GM19452 (cell line): Measurements from ENCODE around the gene MROH2A.

Experiments used
- ATAC-seq: cut with Tn5 transposase; IDR thresholded peaks from one replicate; pipeline ENCODE4 v1.9.1; 2021; ENCODE audit not compliant: unreplicated experiment

MROH2A gene

GRCh38 chr2:233801357-233802131 is 23.4 kb downstream of the MROH2A start:
- ATAC-seq, result no peak

DNA sequence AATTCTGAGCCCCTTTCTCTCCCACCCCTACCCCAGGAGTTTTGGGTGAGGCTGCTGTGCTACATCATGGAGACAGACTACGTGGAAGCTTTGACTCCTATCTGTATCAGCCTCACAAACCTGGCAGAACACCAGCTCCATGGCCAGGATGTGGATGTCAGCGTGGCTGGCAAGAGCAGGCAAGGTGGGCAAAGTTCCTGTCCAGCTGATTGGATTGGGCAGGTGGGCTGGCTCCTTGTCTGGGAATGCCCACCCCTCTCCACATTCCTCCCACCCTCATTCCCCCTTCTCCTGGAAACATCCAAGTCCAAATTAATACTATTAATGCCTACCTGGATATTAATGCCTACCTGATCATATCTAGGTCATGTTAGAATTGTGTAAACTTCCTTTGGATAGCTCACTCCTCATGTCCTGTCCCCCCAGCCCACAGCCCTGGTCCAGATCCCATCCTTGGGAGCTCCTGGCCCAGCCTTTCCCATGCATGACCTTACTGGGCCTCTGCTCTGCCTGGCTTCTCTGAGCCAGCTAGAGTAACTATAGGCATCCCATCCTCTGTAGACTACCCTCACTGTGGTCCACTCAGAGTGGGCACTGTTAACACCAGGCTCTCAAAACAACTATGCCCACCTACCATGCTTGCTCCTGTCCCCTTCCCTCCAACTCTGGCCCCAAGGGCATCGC is 24.1 kb downstream of the MROH2A start:
- ATAC-seq, result no peak

DNA sequence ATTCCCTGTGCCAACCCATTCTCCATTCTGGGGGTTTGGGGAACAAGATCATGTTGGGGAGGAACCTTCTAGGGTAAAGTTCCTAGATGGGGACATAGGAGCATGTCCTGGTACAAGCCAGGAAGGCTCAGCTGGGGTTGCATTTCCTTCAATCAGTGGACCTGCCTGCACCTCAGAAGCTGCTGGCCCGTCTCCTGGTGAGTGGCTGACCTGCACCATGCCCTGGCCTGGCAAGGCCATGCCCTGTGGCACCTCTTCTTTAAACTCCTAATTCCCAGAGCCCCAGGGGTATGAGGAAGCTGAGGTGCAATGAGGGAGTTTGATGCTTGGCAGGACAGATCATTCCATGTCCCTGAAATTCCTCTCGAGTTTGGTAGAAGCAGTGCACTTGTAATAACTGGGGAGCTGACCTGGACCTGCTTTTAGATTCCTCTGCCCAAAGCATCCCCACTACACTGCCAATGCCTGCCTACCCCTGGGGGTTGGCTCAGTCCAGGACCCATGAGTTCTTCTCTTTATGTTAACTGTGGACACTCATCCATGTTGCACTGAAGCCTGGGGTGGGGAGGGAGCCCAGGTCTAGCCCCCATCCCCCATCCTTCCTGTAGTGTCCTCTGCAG is 25.3 kb downstream of the MROH2A start:
- ATAC-seq, result no peak

GRCh38 chr2:233803994-233804393 is 25.9 kb downstream of the MROH2A start:
- no peak for ATAC-seq

DNA sequence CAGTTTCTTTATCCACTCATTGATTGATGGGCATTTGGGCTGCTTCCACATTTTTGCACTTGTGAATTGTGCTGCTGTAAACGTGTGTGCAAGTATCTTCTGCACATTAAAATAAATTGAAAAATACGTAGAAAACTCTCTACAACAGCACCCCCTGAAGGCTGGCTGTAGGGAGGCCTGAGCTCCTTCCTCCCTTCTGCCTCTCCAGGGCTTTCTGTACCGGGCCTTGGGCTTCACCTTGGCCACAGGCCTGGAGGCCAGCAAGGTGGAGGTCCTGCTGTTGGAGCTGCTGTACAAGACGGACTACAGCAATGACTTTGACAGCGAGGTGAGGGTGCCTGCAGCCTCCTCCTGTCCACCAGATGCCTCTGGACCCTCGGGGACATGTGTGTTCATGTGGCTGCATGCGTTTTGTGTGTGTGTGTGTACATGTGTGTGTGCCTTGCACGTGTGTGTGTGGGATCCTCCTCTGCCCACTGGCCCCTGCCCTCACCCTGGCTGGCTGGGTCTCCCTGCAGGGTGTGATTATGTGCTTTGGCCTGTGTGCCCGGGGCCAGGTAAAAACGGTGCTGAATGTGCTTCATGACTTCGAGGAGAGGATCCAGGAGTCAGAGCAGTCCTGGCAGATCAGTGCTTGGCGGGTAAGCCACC is 29.2 kb downstream of the MROH2A start:
- ATAC-seq, result no peak

DNA sequence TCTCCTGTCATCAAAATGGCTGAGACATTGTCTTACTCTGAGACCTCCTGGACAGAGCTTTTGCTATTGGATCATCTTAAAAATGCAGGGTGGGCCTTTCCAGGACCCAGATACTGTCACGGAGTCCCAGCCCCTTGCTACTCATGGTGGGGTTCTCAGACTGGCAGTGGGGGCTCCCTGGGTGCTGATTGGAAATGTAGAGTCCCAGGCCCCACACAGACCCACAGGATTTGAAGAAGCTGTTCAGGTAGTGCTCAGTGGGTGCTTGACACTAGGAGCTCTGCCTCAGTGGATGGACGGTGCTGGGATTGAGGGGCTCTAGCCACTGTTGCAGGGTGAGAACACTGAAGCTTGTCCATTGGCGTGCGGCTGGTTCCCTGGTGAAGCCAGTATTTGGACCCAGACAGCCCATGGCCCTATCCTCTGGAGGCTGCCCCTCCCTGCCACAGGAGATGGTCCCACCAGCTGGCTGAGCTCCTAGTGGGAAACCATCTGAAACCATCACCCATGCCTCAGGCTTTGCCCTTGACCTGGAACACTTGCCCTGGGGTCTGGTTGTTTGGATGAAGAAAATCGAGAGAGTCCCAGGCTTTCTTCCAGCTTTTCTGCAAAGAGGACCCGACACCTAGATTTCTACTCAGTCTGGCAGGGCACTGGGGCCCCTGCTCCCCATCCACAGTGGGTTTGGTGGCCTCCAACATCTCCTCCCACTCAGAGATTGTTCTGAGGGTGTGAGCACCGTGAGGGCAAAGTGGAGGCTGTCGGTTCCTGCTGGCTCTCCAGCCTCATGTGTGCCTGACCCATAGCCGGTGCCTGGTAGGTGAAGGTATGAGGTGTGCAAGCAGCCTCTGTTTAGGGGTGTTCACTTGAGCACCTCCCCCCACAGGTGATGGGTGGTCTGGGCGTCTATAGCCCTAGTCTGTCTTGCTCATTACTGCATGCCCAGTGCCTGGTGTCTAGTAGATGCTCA is 30.1 kb downstream of the MROH2A start:
- ATAC-seq, result no peak

DNA sequence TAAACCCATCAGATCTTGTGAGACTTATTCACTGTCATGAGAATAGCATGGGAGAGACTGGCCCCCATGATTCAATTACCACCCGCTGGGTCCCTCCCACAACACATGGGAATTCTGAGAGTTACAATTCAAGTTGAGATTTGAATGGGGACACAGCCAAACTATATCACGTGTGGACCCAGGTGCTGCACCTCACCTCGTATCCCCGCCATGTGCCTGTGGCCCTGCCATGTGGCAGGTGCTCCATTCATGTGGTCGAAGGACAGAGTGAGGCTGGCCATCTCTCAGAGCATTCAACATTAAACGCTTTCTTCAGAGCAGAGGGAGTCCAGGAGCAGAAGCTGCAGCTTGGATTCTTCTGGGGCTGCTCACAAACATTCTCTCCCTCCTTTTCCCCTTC is 32.3 kb downstream of the MROH2A start:
- no peak for ATAC-seq

DNA sequence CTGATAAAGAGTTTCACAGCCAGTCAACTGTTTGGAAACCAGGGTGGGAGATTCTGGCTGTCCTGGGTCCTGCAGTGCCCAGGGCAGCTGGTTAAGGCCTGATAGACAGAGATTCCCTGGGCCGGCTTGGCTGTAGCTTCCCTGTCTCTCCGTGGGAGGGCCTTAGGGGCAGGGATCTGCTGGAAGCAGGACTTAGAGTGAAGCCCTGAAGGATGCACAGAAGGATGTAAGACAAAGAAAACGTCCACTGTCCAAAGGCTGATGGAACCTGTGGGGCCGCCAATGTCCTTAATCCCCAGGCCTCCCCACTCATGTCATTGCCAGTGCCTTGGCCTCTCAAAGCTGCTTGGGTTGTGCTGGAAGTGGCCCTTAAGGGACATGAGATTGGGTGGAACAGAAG is 33.0 kb downstream of the MROH2A start:
- ATAC-seq, result no peak

DNA sequence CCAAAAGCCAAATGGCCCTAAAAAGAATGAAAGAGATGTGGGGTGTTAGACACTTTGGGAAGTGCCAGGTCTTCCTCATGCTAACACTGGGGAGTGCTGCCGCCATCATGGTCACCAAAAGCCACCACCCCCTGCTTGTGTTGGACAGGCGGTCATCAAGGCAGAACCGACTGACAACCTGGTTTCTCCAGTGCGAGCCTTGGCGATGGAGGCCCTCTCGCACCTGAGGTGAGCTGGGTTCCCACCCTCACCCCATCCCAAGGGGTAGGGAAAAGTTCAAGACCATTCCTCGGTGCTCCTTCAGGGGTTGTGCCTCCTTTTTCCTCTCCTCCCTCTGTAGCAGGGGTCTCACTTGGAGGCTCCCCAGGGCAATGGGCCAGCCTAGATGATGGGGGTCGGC is 33.6 kb downstream of the MROH2A start:
- ATAC-seq, result no peak

DNA sequence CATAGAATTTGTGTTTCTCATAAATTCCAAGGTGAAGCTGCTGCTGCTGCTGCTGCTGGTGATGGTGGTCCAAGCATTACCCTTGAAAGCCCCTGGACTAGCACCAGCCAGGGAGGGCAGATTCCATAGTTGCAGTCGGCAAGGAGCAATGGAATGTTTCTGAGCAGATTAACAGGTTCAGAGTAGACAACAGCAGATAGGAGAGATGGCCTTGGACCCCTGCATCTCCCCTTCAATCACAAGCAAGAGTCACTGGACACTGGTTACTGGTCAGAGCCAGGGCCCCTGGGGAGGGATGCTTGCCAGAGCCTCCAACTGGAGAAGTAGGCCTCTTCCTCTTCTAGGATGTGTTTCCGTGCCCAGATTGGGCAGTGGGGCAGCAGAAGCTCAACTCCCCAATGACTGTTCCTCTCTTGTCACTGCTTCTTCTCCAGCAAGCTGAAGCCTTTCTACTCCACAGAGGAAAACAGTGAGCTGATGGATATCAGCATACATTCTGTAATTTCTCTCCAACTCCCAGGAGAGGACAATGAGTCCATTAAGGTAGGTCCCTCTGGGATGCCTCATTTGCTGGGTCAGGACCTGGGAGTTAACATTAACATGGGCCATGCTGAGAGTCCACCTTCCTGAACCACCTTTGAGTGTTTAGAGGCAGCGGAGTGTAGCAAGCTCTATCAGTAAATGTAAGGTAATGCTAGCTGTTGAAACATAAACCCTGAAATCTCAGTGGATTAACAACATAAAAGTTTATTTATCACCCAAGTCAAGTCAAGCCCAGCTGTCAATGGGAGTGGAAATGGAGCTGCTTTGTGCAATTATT is 35.3 kb downstream of the MROH2A start:
- ATAC-seq, result no peak

- ATAC-seq, result no peak
These were observed 36.1 kb downstream of the MROH2A start for GRCh38 chr2:233814056-233814835.

GRCh38 chr2:233815861-233816260 is 37.7 kb downstream of the MROH2A start:
- ATAC-seq, result no peak

DNA sequence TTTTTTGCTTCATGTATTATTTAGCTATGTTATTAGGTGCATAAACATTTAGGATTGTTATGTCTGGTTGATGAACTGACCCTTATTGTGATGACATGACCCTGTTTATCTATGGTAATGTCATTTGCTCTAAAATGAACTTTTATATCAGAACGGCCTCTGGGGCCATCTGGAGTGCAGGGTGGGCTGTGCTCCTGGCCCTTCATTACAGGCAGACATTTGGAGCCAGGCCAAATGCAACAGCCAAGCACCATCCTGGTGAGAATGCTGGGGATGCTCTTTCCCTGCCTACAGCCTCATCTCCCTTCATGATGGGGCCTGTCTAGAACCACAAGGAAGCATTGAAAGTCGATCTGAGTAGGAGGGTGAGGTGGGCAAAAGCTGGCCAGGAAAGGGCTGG is 38.2 kb downstream of the MROH2A start:
- no peak for ATAC-seq

GRCh38 chr2:233816771-233817170 is 38.6 kb downstream of the MROH2A start:
- ATAC-seq, result no peak

- no peak for ATAC-seq
These were observed 39.3 kb downstream of the MROH2A start for GRCh38 chr2:233817361-233817911.

GRCh38 chr2:233817995-233818638 is 40.0 kb downstream of the MROH2A start:
- no peak for ATAC-seq

DNA sequence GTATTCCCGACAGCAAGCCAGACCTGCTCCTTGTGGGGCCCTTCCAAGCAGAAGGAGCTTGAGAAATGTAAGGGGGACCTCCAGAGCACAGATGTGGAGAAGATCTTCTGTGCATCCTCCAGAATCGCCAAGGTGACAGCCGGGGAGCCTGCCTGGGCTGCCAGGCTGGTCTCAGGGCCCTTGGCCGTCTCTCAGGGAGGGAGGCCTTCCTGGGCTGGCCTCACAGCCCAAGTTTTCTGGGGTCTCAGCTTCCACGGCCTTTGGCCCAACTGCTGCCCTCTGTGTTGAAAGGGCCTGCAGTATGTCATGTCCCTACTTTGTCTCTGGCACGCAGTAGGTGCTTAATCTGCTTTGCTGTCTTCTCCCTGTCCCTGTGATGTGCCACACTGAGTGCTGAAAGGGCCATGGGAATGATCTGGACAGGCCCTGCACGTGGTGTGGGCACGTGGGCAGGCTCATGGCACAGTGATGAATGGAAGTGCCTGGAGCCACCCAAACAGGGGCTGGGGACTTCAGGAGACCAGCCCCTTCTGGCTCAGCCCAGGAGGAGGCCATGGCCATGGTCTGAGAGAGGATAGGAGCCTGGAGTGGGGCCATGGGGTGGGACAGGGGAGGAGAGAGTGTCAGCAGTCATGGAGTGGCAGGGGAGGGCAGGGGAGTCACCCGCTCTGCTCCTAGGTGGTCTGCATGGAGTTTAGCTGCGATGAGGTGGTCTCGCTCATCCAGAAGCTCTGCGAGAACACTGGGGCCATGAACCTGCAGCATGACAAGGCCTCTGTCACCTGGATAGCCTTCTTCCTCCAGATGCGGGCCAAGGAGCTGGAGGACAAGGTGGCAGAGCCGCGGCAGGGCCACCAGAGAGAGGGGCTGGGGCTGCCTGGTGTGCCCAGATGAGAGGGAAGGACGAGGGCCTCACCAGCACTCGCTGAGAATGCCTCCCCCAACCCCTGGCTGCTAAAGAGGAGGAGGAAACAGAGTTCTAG is 40.8 kb downstream of the MROH2A start:
- no peak for ATAC-seq
